ENCODE results near the gene DSCAML1. TPM values are rescaled to one million over a fixed set of nuclear protein-coding genes. Genes with fewer than 3 reads are reported as not detected.

DSCAML1 gene
- total RNA-seq, 2 donors from 2014 or later, result 0.33 to 1.6 TPM

GRCh38 chr11:117440258-117440657, 356.8 kb downstream of the DSCAML1 start:
- TF ChIP-seq CTCF (IDR thresholded peaks at IDR 0.05) (no peak), POLR2A (IDR thresholded peaks at IDR 0.05) (no peak)
- ATAC-seq, result no peak

GRCh38 chr11:117439256-117439655, 357.8 kb downstream of the DSCAML1 start:
- WGBS, 2 donors, result 57 to 81% methylated on average over 10 to 13 of the region's 13 CpGs
- no peaks in the 10 kb centered on the region for H3K27me3 ChIP-seq
- TF ChIP-seq POLR2A (IDR thresholded peaks at IDR 0.05), result no peak
- no peak for TF ChIP-seq CTCF (IDR thresholded peaks at IDR 0.05)
- ATAC-seq, result no peak
- intact Hi-C loops (cut with DNase I), result no loop called here
- no peak overlapping the region for H3K4me3 ChIP-seq
- DNase-seq, result no peak
- no peak overlapping the region for H3K27ac ChIP-seq
- no peaks in the 10 kb centered on the region for H3K36me3 ChIP-seq (replicated peaks in 1 of 2; ENCODE audit: insufficient read depth in 1 of 2, low read depth in 2 of 2)
- peaks cover 7% of the 10 kb centered on the region for H3K4me1 ChIP-seq
- no peaks in the 10 kb centered on the region for H3K9me3 ChIP-seq

More at GRCh38 chr11:117440258-117440657, 356.8 kb downstream of the DSCAML1 start:
- Histone ChIP-seq H3K4me3 (no peak overlapping the region), H3K36me3 (replicated peaks in 1 of 2; ENCODE audit: insufficient read depth in 1 of 2, low read depth in 2 of 2) (no peaks in the 10 kb centered on the region), H3K27ac (no peak overlapping the region), H3K27me3 (no peaks in the 10 kb centered on the region), H3K9me3 (no peaks in the 10 kb centered on the region), H3K4me1 (peaks cover 7% of the 10 kb centered on the region)
- DNase-seq, result no peak
- intact Hi-C loops (cut with DNase I), result loop anchor here (10.0 kb wide), 1 partner anchor 615 kb away; no protein-coding TSS in a partner anchor
- WGBS, 2 donors, result 65 to 75% methylated on average over 8 of the region's 8 CpGs

GRCh38 chr11:117438371-117439000, 358.5 kb downstream of the DSCAML1 start:
- WGBS, 2 donors, result 64 to 82% methylated on average over 8 to 17 of the region's 17 CpGs
- peaks cover 3% of the 10 kb centered on the region for H3K4me1 ChIP-seq
- intact Hi-C loops (cut with DNase I), result no loop called here
- DNase-seq, result no peak
- ATAC-seq, result no peak
- no peak overlapping the region for H3K27ac ChIP-seq
- TF ChIP-seq POLR2A (IDR thresholded peaks at IDR 0.05), result no peak
- no peak for TF ChIP-seq CTCF (IDR thresholded peaks at IDR 0.05)
- no peaks in the 10 kb centered on the region for H3K27me3 ChIP-seq
- no peaks in the 10 kb centered on the region for H3K36me3 ChIP-seq (replicated peaks in 1 of 2; ENCODE audit: insufficient read depth in 1 of 2, low read depth in 2 of 2)
- H3K4me3 ChIP-seq, result no peak overlapping the region
- H3K9me3 ChIP-seq, result no peaks in the 10 kb centered on the region

- H3K9me3 ChIP-seq, result no peaks in the 10 kb centered on the region
- 91 to 92% methylated on average over 12 to 14 of the region's 14 CpGs for WGBS, 2 donors
- no peak for ATAC-seq
- no peak overlapping the region for H3K27ac ChIP-seq
- no peak overlapping the region for H3K4me3 ChIP-seq
- TF ChIP-seq POLR2A (IDR thresholded peaks at IDR 0.05) (no peak), CTCF (IDR thresholded peaks at IDR 0.05) (no peak)
- no peaks in the 10 kb centered on the region for H3K36me3 ChIP-seq (replicated peaks in 1 of 2; ENCODE audit: insufficient read depth in 1 of 2, low read depth in 2 of 2)
- H3K27me3 ChIP-seq, result no peaks in the 10 kb centered on the region
- H3K4me1 ChIP-seq, result no peaks in the 10 kb centered on the region
- intact Hi-C loops (cut with DNase I), result no loop called here
- DNase-seq, result no peak
Observed at GRCh38 chr11:117437791-117438130, 359.3 kb downstream of the DSCAML1 start.
